ENCODE results near the gene SHROOM3.
"Not testable (repeated sequence)": the region's sequence is repeated elsewhere in the genome, so short reads cannot be mapped to it uniquely, and the experiment has no call there.

Gene SHROOM3

GRCh38 chr4:76723924-76724323 lies 288.9 kb downstream of the SHROOM3 start:
- Histone ChIP-seq H3K4me3 (ENCODE audit: low read depth in 1 of 2, low read length in 2 of 2) (no peak overlapping the region), H3K36me3 (ENCODE audit: control insufficient read depth in 1 of 2, insufficient read depth in 2 of 2, low read length in 2 of 2) (no peaks in the 10 kb centered on the region), H3K9me3 (ENCODE audit: control insufficient read depth in 1 of 2, low read length in 2 of 2) (no peaks in the 10 kb centered on the region), H3K9ac (ENCODE audit: low read depth in 1 of 2, low read length in 2 of 2) (no peak overlapping the region), H3K27me3 (ENCODE audit: control insufficient read depth in 1 of 2, insufficient read depth in 2 of 2, low read length in 2 of 2) (no peaks in the 10 kb centered on the region), H3K4me1 (ENCODE audit: control insufficient read depth in 1 of 2, insufficient read depth in 2 of 2, low read length in 2 of 2) (peaks cover 0 to 7% of the 10 kb centered on the region in 2 donors), H3K27ac (ENCODE audit: low read depth, low read length) (no peak overlapping the region)

GRCh38 chr4:76725039-76725438 lies 290.0 kb downstream of the SHROOM3 start:
- H3K4me3 ChIP-seq (ENCODE audit: low read depth in 1 of 2, low read length in 2 of 2): no peak overlapping the region
- H3K9me3 ChIP-seq (ENCODE audit: control insufficient read depth in 1 of 2, low read length in 2 of 2): no peaks in the 10 kb centered on the region
- no peaks in the 10 kb centered on the region for H3K27me3 ChIP-seq (ENCODE audit: control insufficient read depth in 1 of 2, insufficient read depth in 2 of 2, low read length in 2 of 2)
- no peaks in the 10 kb centered on the region for H3K36me3 ChIP-seq (ENCODE audit: control insufficient read depth in 1 of 2, insufficient read depth in 2 of 2, low read length in 2 of 2)
- H3K9ac ChIP-seq (ENCODE audit: low read depth in 1 of 2, low read length in 2 of 2): no peak overlapping the region
- H3K4me1 ChIP-seq (ENCODE audit: control insufficient read depth in 1 of 2, insufficient read depth in 2 of 2, low read length in 2 of 2): peaks cover 0 to 7% of the 10 kb centered on the region in 2 donors
- no peak overlapping the region for H3K27ac ChIP-seq (ENCODE audit: low read depth, low read length)

GRCh38 chr4:76726176-76726575 lies 291.1 kb downstream of the SHROOM3 start:
- no peaks in the 10 kb centered on the region for H3K9me3 ChIP-seq (ENCODE audit: control insufficient read depth in 1 of 2, low read length in 2 of 2)
- no peak overlapping the region for H3K9ac ChIP-seq (ENCODE audit: low read depth in 1 of 2, low read length in 2 of 2)
- H3K36me3 ChIP-seq (ENCODE audit: control insufficient read depth in 1 of 2, insufficient read depth in 2 of 2, low read length in 2 of 2): peaks cover 0 to 7% of the 10 kb centered on the region in 2 donors
- no peaks in the 10 kb centered on the region for H3K27me3 ChIP-seq (ENCODE audit: control insufficient read depth in 1 of 2, insufficient read depth in 2 of 2, low read length in 2 of 2)
- H3K4me1 ChIP-seq (ENCODE audit: control insufficient read depth in 1 of 2, insufficient read depth in 2 of 2, low read length in 2 of 2): peaks cover 0 to 7% of the 10 kb centered on the region in 2 donors
- H3K27ac ChIP-seq (ENCODE audit: low read depth, low read length): no peak overlapping the region
- no peak overlapping the region for H3K4me3 ChIP-seq (ENCODE audit: low read depth in 1 of 2, low read length in 2 of 2)

GRCh38 chr4:76726631-76727030 lies 291.6 kb downstream of the SHROOM3 start:
- Histone ChIP-seq H3K4me1 (ENCODE audit: control insufficient read depth in 1 of 2, insufficient read depth in 2 of 2, low read length in 2 of 2) (peaks cover 0 to 7% of the 10 kb centered on the region in 2 donors), H3K4me3 (ENCODE audit: low read depth in 1 of 2, low read length in 2 of 2) (no peak overlapping the region), H3K9ac (ENCODE audit: low read depth in 1 of 2, low read length in 2 of 2) (no peak overlapping the region), H3K27ac (ENCODE audit: low read depth, low read length) (no peak overlapping the region), H3K9me3 (ENCODE audit: control insufficient read depth in 1 of 2, low read length in 2 of 2) (no peaks in the 10 kb centered on the region), H3K27me3 (ENCODE audit: control insufficient read depth in 1 of 2, insufficient read depth in 2 of 2, low read length in 2 of 2) (no peaks in the 10 kb centered on the region), H3K36me3 (ENCODE audit: control insufficient read depth in 1 of 2, insufficient read depth in 2 of 2, low read length in 2 of 2) (peaks cover 0 to 10% of the 10 kb centered on the region in 2 donors)

- not testable (repeated sequence) for H3K4me3 ChIP-seq (ENCODE audit: low read depth in 1 of 2, low read length in 2 of 2); H3K9me3 ChIP-seq (ENCODE audit: control insufficient read depth in 1 of 2, low read length in 2 of 2); H3K27ac ChIP-seq (ENCODE audit: low read depth, low read length); H3K27me3 ChIP-seq (ENCODE audit: control insufficient read depth in 1 of 2, insufficient read depth in 2 of 2, low read length in 2 of 2); H3K9ac ChIP-seq (ENCODE audit: low read depth in 1 of 2, low read length in 2 of 2)
- Histone ChIP-seq H3K4me1 (ENCODE audit: control insufficient read depth in 1 of 2, insufficient read depth in 2 of 2, low read length in 2 of 2) (peaks cover 0 to 17% of the 10 kb centered on the region in 2 donors), H3K36me3 (ENCODE audit: control insufficient read depth in 1 of 2, insufficient read depth in 2 of 2, low read length in 2 of 2) (peaks cover 1 to 23% of the 10 kb centered on the region in 2 donors)
Measured at GRCh38 chr4:76727934-76728333, 292.9 kb downstream of the SHROOM3 start.

GRCh38 chr4:76729460-76729859 lies 294.4 kb downstream of the SHROOM3 start:
- Histone ChIP-seq H3K9ac (ENCODE audit: low read depth in 1 of 2, low read length in 2 of 2) (no peak overlapping the region), H3K27me3 (ENCODE audit: control insufficient read depth in 1 of 2, insufficient read depth in 2 of 2, low read length in 2 of 2) (no peaks in the 10 kb centered on the region), H3K4me1 (ENCODE audit: control insufficient read depth in 1 of 2, insufficient read depth in 2 of 2, low read length in 2 of 2) (peaks cover 0 to 15% of the 10 kb centered on the region in 2 donors), H3K27ac (ENCODE audit: low read depth, low read length) (no peak overlapping the region), H3K36me3 (ENCODE audit: control insufficient read depth in 1 of 2, insufficient read depth in 2 of 2, low read length in 2 of 2) (peaks cover 9 to 28% of the 10 kb centered on the region in 2 donors), H3K9me3 (ENCODE audit: control insufficient read depth in 1 of 2, low read length in 2 of 2) (no peaks in the 10 kb centered on the region), H3K4me3 (ENCODE audit: low read depth in 1 of 2, low read length in 2 of 2) (no peak overlapping the region)

- no peak overlapping the region for H3K4me3 ChIP-seq (ENCODE audit: low read depth in 1 of 2, low read length in 2 of 2)
- H3K27me3 ChIP-seq (ENCODE audit: control insufficient read depth in 1 of 2, insufficient read depth in 2 of 2, low read length in 2 of 2): no peaks in the 10 kb centered on the region
- no peaks in the 10 kb centered on the region for H3K9me3 ChIP-seq (ENCODE audit: control insufficient read depth in 1 of 2, low read length in 2 of 2)
- no peak overlapping the region for H3K27ac ChIP-seq (ENCODE audit: low read depth, low read length)
- H3K9ac ChIP-seq (ENCODE audit: low read depth in 1 of 2, low read length in 2 of 2): no peak overlapping the region
- H3K36me3 ChIP-seq (ENCODE audit: control insufficient read depth in 1 of 2, insufficient read depth in 2 of 2, low read length in 2 of 2): peaks cover 9 to 28% of the 10 kb centered on the region in 2 donors
- H3K4me1 ChIP-seq (ENCODE audit: control insufficient read depth in 1 of 2, insufficient read depth in 2 of 2, low read length in 2 of 2): peaks cover 0 to 15% of the 10 kb centered on the region in 2 donors
Measured at GRCh38 chr4:76729980-76730379, 295.0 kb downstream of the SHROOM3 start.

GRCh38 chr4:76732246-76732645 lies 297.2 kb downstream of the SHROOM3 start:
- Histone ChIP-seq H3K36me3 (ENCODE audit: control insufficient read depth in 1 of 2, insufficient read depth in 2 of 2, low read length in 2 of 2) (peaks cover 9 to 28% of the 10 kb centered on the region in 2 donors), H3K4me3 (ENCODE audit: low read depth in 1 of 2, low read length in 2 of 2) (no peak overlapping the region), H3K9ac (ENCODE audit: low read depth in 1 of 2, low read length in 2 of 2) (peak overlapping the region in 1 of 2 donors; percentile 15), H3K4me1 (ENCODE audit: control insufficient read depth in 1 of 2, insufficient read depth in 2 of 2, low read length in 2 of 2) (peaks cover 0 to 20% of the 10 kb centered on the region in 2 donors), H3K27ac (ENCODE audit: low read depth, low read length) (no peak overlapping the region), H3K9me3 (ENCODE audit: control insufficient read depth in 1 of 2, low read length in 2 of 2) (no peaks in the 10 kb centered on the region), H3K27me3 (ENCODE audit: control insufficient read depth in 1 of 2, insufficient read depth in 2 of 2, low read length in 2 of 2) (no peaks in the 10 kb centered on the region)

- Histone ChIP-seq H3K4me1 (ENCODE audit: control insufficient read depth in 1 of 2, insufficient read depth in 2 of 2, low read length in 2 of 2) (peaks cover 0 to 20% of the 10 kb centered on the region in 2 donors), H3K36me3 (ENCODE audit: control insufficient read depth in 1 of 2, insufficient read depth in 2 of 2, low read length in 2 of 2) (peaks cover 9 to 30% of the 10 kb centered on the region in 2 donors), H3K9me3 (ENCODE audit: control insufficient read depth in 1 of 2, low read length in 2 of 2) (no peaks in the 10 kb centered on the region), H3K9ac (ENCODE audit: low read depth in 1 of 2, low read length in 2 of 2) (no peak overlapping the region), H3K27ac (ENCODE audit: low read depth, low read length) (no peak overlapping the region), H3K27me3 (ENCODE audit: control insufficient read depth in 1 of 2, insufficient read depth in 2 of 2, low read length in 2 of 2) (no peaks in the 10 kb centered on the region), H3K4me3 (ENCODE audit: low read depth in 1 of 2, low read length in 2 of 2) (no peak overlapping the region)
Measured at GRCh38 chr4:76733068-76733771, 298.2 kb downstream of the SHROOM3 start.

- no peak overlapping the region for H3K9ac ChIP-seq (ENCODE audit: low read depth in 1 of 2, low read length in 2 of 2)
- peaks cover 0 to 20% of the 10 kb centered on the region in 2 donors for H3K4me1 ChIP-seq (ENCODE audit: control insufficient read depth in 1 of 2, insufficient read depth in 2 of 2, low read length in 2 of 2)
- H3K4me3 ChIP-seq (ENCODE audit: low read depth in 1 of 2, low read length in 2 of 2): no peak overlapping the region
- no peaks in the 10 kb centered on the region for H3K27me3 ChIP-seq (ENCODE audit: control insufficient read depth in 1 of 2, insufficient read depth in 2 of 2, low read length in 2 of 2)
- H3K9me3 ChIP-seq (ENCODE audit: control insufficient read depth in 1 of 2, low read length in 2 of 2): no peaks in the 10 kb centered on the region
- peaks cover 22 to 43% of the 10 kb centered on the region in 2 donors for H3K36me3 ChIP-seq (ENCODE audit: control insufficient read depth in 1 of 2, insufficient read depth in 2 of 2, low read length in 2 of 2)
- H3K27ac ChIP-seq (ENCODE audit: low read depth, low read length): no peak overlapping the region
Measured at GRCh38 chr4:76736414-76736813, 301.4 kb downstream of the SHROOM3 start.

Measured in duodenal mucosa (tissue), 2 donors.